ENCODE measurements around the gene MYBPC1.

MYBPC1 gene

GRCh38 chr12:101581190-101581589 lies 13.6 kb upstream of the MYBPC1 start (continued):
- no peak for TF ChIP-seq KLF9 (tag by site-specific recombination; IDR thresholded peaks at IDR 0.05; ENCODE audit: low read depth)
- no peak for TF ChIP-seq ZNF335 (tag by site-specific recombination; conservative IDR thresholded peaks at IDR 0.05)
- no peak for TF ChIP-seq ZNF571 (tag by site-specific recombination; IDR thresholded peaks at IDR 0.05)
- no peak for TF ChIP-seq KLF1 (tag by site-specific recombination; IDR thresholded peaks at IDR 0.05)

- no peaks in the 10 kb centered on the region for H3K36me3 ChIP-seq (ENCODE audit: control insufficient read depth in 2 of 2, insufficient read depth in 1 of 2, low read length in 2 of 2)
- CTCF ChIA-PET: interaction anchor here (1.2 kb wide), 1 partner anchor 12 kb away, joined by 4 read pairs; the partner anchor contains the start of gene MYBPC1
- no peak for TF ChIP-seq ZNF140 (tag by site-specific recombination; IDR thresholded peaks at IDR 0.05)
- H3K27ac ChIP-seq (ENCODE audit: extremely low read depth, low read depth, low read length): no peak overlapping the region
- no peak overlapping the region for H3K4me3 ChIP-seq (ENCODE audit: low read depth, low read length)
- POLR2A ChIA-PET: no interaction called here
- no peaks in the 10 kb centered on the region; the same call in 1 of the 2 replicates for H3K9me3 ChIP-seq (ENCODE audit: control insufficient read depth, insufficient read depth, low read depth, low read length)
- H3K4me1 ChIP-seq (ENCODE audit: control insufficient read depth, insufficient read depth, low read length): no peaks in the 10 kb centered on the region
These were observed 11.8 kb upstream of the MYBPC1 start for GRCh38 chr12:101582937-101583336.

GRCh38 chr12:101590383-101590782 lies 4.4 kb upstream of the MYBPC1 start:
- no peaks in the 10 kb centered on the region for H3K36me3 ChIP-seq (ENCODE audit: control insufficient read depth in 2 of 2, insufficient read depth in 1 of 2, low read length in 2 of 2)
- H3K4me1 ChIP-seq (ENCODE audit: control insufficient read depth, insufficient read depth, low read length): peaks cover 5% of the 10 kb centered on the region; the same call in 1 of the 2 replicates
- POLR2A ChIA-PET: no interaction called here
- no peaks in the 10 kb centered on the region; the same call in 1 of the 2 replicates for H3K9me3 ChIP-seq (ENCODE audit: control insufficient read depth, insufficient read depth, low read depth, low read length)
- CTCF ChIA-PET: interaction anchor here (0.6 to 0.7 kb wide), 2 partner anchors 99 to 858 kb away, joined by 3 read pairs; no protein-coding TSS in a partner anchor
- TF ChIP-seq PRDM6 (tag by site-specific recombination; IDR thresholded peaks at IDR 0.05) (0 out of 2 replicates have a peak, but pooled peaks have one; percentile 28), ZSCAN18 (tag by site-specific recombination; IDR thresholded peaks at IDR 0.05) (no peak)
- H3K27ac ChIP-seq (ENCODE audit: extremely low read depth, low read depth, low read length): no peak overlapping the region
- no peak overlapping the region for H3K4me3 ChIP-seq (ENCODE audit: low read depth, low read length)

GRCh38 chr12:101591781-101592180 lies 3.0 kb upstream of the MYBPC1 start:
- no peak for TF ChIP-seq ZNF112 (tag by site-specific recombination; IDR thresholded peaks at IDR 0.05)
- peak; percentile 59; the same call in 1 of the 2 replicates for TF ChIP-seq ZNF513 (tag by site-specific recombination; IDR thresholded peaks at IDR 0.05)
- no peak for TF ChIP-seq ZNF26 (tag by site-specific recombination; IDR thresholded peaks at IDR 0.05)
- ChIA-PET CTCF (no interaction called here), POLR2A (no interaction called here)

More at GRCh38 chr12:101591781-101592180, 3.0 kb upstream of the MYBPC1 start:
- Histone ChIP-seq H3K4me3 (ENCODE audit: low read depth, low read length) (no peak overlapping the region), H3K4me1 (ENCODE audit: control insufficient read depth, insufficient read depth, low read length) (peaks cover 12% of the 10 kb centered on the region), H3K9me3 (ENCODE audit: control insufficient read depth, insufficient read depth, low read depth, low read length) (no peaks in the 10 kb centered on the region; the same call in 1 of the 2 replicates), H3K27ac (ENCODE audit: extremely low read depth, low read depth, low read length) (no peak overlapping the region), H3K36me3 (ENCODE audit: control insufficient read depth in 2 of 2, insufficient read depth in 1 of 2, low read length in 2 of 2) (no peaks in the 10 kb centered on the region)

Measured in HEK293 (cell line).